Fibroblast of peridontal ligament (primary cell): ENCODE data around the gene PIK3R2.
A peak's percentile ranks its signal among the peaks of the same experiment; 100 is the strongest.

ENCODE experiments used
- DNase-seq: peaks from one replicate; pipeline ENCODE4 v3.0.0-alpha.2; 2010; ENCODE audit errors: extremely low read depth

Gene PIK3R2

GRCh38 chr19:18123819-18124218 lies 29.1 kb upstream of the PIK3R2 start:
- no peak for DNase-seq

- no peak for DNase-seq
Observed at GRCh38 chr19:18126097-18126496, 26.9 kb upstream of the PIK3R2 start.

DNA sequence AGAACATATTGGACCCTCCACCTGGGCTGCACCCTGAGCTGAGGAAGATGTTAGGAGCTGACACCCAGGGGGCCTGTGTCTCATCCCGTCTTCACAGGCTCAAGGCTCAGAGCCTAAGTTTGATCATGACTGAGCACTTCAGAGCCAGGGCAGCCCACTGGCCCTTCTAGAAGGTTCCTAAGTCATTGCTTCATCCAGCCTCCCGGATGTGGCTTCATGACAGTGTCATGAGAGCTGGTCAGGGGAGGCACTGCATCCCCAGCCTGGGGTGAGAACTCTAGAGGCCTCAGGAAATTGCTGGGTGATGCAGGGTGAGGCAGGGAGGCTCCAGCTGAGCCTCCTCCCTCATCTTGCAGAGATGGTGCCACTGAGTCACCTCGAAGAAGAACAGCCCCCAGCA lies 24.9 kb upstream of the PIK3R2 start:
- DNase-seq = no peak

GRCh38 chr19:18128805-18129204 lies 24.2 kb upstream of the PIK3R2 start:
- DNase-seq = no peak

- no peak for DNase-seq
Observed at GRCh38 chr19:18130523-18131242, 22.3 kb upstream of the PIK3R2 start.

- no peak for DNase-seq
Observed at GRCh38 chr19:18131841-18132596, 20.9 kb upstream of the PIK3R2 start.

GRCh38 chr19:18135712-18136584 lies 17.0 kb upstream of the PIK3R2 start:
- no peak for DNase-seq

DNA sequence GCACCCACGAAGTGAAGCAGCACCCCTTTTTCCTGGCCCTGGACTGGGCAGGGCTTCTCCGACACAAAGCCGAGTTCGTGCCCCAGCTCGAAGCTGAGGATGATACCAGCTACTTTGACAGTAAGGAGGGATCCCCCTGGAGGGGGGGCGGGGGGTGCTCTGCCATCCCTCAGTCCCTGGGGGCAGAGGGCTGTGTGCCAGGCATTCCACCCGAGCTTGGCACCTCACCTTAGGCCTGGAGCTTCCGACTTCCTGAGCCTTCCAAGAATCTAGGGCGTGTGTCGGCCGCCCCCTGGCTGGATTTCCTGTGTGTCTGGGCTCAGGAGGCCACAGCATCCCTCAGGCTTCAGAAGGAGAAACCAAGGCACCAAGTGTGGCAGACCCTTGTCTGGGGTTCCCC lies 15.7 kb upstream of the PIK3R2 start:
- DNase-seq = no peak

DNA sequence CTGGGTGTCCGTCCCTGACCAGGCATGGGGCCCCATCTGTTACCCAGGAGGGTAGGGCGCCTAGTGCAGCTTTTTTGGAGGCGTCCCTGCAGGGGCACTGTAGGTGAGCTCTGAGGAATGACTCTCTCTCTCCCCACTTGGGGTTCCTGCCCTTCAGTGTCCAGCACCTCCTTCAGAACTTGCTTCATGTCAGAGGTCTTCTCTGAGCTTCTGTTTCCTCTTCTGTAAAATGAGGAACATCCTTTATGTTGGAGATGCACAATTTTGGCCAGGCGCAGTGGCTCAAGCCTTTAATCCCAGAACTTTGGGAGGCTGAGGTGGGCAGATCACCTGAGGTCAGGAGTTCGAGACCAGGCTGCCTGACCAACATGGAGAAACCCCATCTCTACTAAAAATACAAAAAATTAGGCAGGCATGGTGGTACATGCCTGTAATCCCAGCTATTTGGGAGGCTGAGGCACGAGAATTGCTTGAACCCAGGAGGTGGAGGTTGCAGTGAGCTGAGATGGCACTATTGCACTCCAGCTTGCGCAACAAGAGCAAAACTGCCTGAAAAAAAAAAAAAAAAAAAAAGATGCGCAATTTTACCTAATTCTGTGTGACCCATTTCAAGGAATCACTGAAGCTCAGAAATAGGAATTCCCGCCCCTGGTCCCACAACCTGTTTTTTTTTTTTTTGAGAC lies 15.2 kb upstream of the PIK3R2 start:
- DNase-seq = no peak

GRCh38 chr19:18140473-18140872 lies 12.5 kb upstream of the PIK3R2 start:
- DNase-seq = no peak

GRCh38 chr19:18141031-18141430 lies 11.9 kb upstream of the PIK3R2 start:
- DNase-seq = no peak

DNA sequence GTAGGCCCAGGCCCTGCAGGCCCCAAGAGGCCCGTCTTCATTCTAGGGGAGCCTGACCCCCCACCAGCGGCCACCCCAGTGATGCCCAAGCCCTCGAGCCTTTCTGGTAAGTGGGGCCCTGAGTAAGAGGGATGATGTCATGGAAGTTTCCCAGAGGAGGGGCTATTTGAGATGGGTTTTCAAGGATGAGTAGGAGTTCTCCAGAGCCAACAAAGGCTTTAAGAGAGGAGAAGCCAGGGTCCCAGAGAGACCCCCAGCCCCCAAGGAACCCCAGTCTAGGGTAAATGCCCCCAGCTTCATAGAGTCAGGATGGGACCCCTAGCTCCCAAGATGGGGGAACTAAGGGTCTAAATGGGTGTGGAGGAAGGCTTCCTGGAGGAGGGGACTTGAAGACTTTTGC lies 9.1 kb upstream of the PIK3R2 start:
- DNase-seq = no peak

DNA sequence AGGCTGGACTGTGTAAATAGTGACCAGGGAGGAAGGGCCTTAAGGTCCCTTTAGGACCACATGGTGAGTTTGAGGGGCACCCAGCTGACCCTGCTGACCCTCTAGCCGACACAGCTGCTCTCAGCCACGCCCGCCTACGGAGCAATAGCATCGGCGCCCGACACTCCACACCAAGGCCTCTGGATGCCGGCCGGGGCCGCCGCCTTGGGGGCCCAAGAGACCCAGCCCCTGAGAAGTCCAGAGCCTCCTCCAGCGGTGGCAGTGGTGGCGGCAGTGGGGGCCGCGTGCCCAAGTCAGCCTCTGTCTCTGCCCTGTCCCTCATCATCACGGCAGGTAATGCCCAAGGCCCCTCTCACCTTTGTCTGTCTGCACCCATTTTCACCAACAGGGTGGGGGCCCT lies 8.6 kb upstream of the PIK3R2 start:
- no peak for DNase-seq

DNA sequence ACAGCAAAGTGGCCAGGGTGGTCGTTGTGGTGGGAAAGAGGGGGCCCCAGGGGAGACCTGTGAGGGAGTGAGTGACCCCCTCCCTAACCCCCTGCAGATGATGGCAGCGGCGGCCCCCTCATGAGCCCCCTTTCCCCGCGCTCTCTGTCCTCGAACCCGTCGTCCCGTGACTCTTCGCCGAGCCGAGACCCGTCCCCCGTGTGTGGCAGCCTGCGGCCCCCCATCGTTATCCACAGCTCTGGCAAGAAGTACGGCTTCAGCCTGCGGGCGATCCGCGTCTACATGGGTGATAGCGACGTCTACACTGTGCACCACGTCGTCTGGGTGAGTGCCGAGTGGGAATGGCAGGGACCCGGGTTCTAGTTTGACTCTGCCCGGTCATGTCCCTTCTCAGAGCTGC lies 8.1 kb upstream of the PIK3R2 start:
- DNase-seq = no peak

GRCh38 chr19:18145391-18145999 lies 7.5 kb upstream of the PIK3R2 start:
- DNase-seq = no peak

- no peak for DNase-seq
Observed at GRCh38 chr19:18147396-18147795, 5.6 kb upstream of the PIK3R2 start.

GRCh38 chr19:18149596-18149975 lies 3.4 kb upstream of the PIK3R2 start:
- DNase-seq = no peak

GRCh38 chr19:18150776-18151624 lies 2.0 kb upstream of the PIK3R2 start:
- no peak for DNase-seq

- peak; percentile 97 for DNase-seq
Observed at GRCh38 chr19:18152442-18152816, 534 bp upstream of the PIK3R2 start.

DNA sequence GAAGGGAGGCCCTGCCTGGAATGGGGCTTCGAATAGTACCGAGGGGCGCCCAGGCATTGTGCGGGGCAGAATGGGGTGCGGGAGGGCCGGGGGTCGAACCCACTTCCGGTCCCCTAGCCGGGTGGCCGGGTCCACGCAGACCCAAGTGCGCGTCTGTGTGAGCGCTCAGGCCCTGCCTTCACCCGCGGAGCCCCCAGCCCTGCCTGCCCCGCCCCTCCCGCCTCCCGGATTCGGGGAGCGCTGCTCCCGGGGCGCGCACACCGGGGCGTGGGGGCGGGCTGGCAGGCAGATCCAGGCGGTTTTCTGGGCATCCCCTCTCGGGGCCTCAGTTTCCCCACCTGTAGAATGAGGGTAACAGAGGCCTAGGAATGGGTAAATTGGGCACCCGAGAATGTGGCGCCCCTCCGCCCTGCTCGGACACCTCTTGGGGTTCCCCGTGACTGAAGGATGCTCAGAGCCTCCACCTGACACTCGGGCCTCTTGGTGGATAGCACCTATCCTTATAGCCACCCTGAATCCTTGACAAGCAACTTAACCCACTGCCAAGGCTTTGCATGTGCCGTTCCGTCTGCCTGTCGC lies 682 bp downstream of the PIK3R2 start:
- no peak for DNase-seq
